H1 (cell line): ENCODE measurements around the gene SPATS2L. TPM values are rescaled to one million over a fixed set of nuclear protein-coding genes. Genes with fewer than 3 reads are reported as not detected.

Experiments
- CTCF ChIA-PET: fragments of 300-600 bp; sonication (Branson Sonifier 250); formaldehyde crosslinking; loops from one replicate; lab custom pipeline; 2021; ENCODE audit not compliant: partially characterized antibody; lab: Charles Lee
- POLR2A ChIA-PET: fragments of 300-600 bp; sonication (Branson Sonifier 250); formaldehyde crosslinking; loops from one replicate; lab custom pipeline; 2021; ENCODE audit warnings: inconsistent platforms; ENCODE audit not compliant: partially characterized antibody; lab: Charles Lee
- DNase-seq, 2 experiments: peaks; one replicate each; pipeline versions ENCODE4 v3.0.0 to v3.0.0-alpha.2; 2010 to 2022; ENCODE audit warnings: low spot score in 2 of 2, low read depth in 1 of 2, mixed read lengths in 1 of 2
- FAIRE-seq: peaks from 2 replicates; lab custom pipeline; 2011; peaks lifted over from hg19 to GRCh38; lab: Jason Lieb, UNC
- H2AFZ ChIP-seq: 2 replicates; pipeline ENCODE4 v1.8.1; 2012; ENCODE audit warnings: low read length, inconsistent platforms
- H2AK5ac ChIP-seq: 2 replicates; pipeline ENCODE4 v1.6.1; 2013; ENCODE audit warnings: low read depth, low read length
- H2BK120ac ChIP-seq: replicated peaks from 2 replicates; pipeline ENCODE3; 2013; ENCODE audit warnings: low read depth, low read length, inconsistent platforms
- H2BK12ac ChIP-seq: 2 replicates; pipeline ENCODE4 v1.6.1; 2013; ENCODE audit warnings: low read depth, low read length
- H2BK15ac ChIP-seq: 2 replicates; pipeline ENCODE4 v1.6.1; 2013; ENCODE audit warnings: low read length
- H2BK20ac ChIP-seq: 2 replicates; pipeline ENCODE4 v1.6.1; 2013; ENCODE audit warnings: low read length
- H2BK5ac ChIP-seq: 2 replicates; pipeline ENCODE4 v1.6.1; 2013; ENCODE audit warnings: low read depth, low read length
- H3K14ac ChIP-seq: 2 replicates; pipeline ENCODE4 v1.6.1; 2013; ENCODE audit warnings: inconsistent platforms; ENCODE audit not compliant: insufficient read length
- H3K18ac ChIP-seq: 2 replicates; pipeline ENCODE4 v1.6.1; 2013; ENCODE audit warnings: low read length; ENCODE audit errors: extremely low read depth
- H3K23ac ChIP-seq: 2 replicates; pipeline ENCODE4 v1.6.1; 2013; ENCODE audit warnings: inconsistent platforms; ENCODE audit not compliant: insufficient read length
- H3K23me2 ChIP-seq: 2 replicates; pipeline ENCODE4 v1.6.1; 2013; ENCODE audit warnings: low read depth, low read length
- H3K27ac ChIP-seq: 2 replicates; pipeline ENCODE4 v1.6.1; 2011; ENCODE audit warnings: low read depth, low read length, inconsistent platforms
- H3K27me3 ChIP-seq, 4 experiments: replicated peaks in 1 of 4; 1 replicate in 1 of 4; 2 replicates in 3 of 4; pipeline versions ENCODE4 v1.6.1 to v1.8.1; 2011 to 2013; ENCODE audit warnings: low read length in 3 of 4, mild to moderate bottlenecking in 3 of 4, inconsistent platforms in 2 of 4, mixed read lengths in 2 of 4, moderate library complexity in 1 of 4; ENCODE audit not compliant: control insufficient read depth in 3 of 4, insufficient read depth in 3 of 4; ENCODE audit errors: extremely low read depth in 1 of 4
- H3K36me3 ChIP-seq, 4 experiments: 2 replicates each; pipeline versions ENCODE4 v1.6.1 to v1.8.1; 2011 to 2013; ENCODE audit warnings: mild to moderate bottlenecking in 4 of 4, low read length in 3 of 4, moderate library complexity in 2 of 4, control low read depth in 1 of 4, inconsistent platforms in 1 of 4; ENCODE audit not compliant: insufficient read depth in 4 of 4, control insufficient read depth in 2 of 4
- H3K4ac ChIP-seq: replicated peaks from 2 replicates; pipeline ENCODE3; 2013; ENCODE audit warnings: low read length, low read depth, mixed read lengths, inconsistent platforms; ENCODE audit not compliant: insufficient read length
- H3K4me1 ChIP-seq, 4 experiments: replicated peaks in 1 of 4; 1 replicate in 1 of 4; 2 replicates in 3 of 4; pipeline versions ENCODE4 v1.6.1 to v1.8.1; 2011 to 2013; ENCODE audit warnings: low read length in 3 of 4, inconsistent platforms in 2 of 4, mixed read lengths in 1 of 4; ENCODE audit not compliant: insufficient read depth in 4 of 4, control insufficient read depth in 3 of 4
- H3K4me2 ChIP-seq, 2 experiments: 2 replicates each; pipeline versions ENCODE4 v1.6.1 to v1.8.1; 2011 to 2013; ENCODE audit warnings: low read depth in 2 of 2, low read length in 2 of 2, control low read depth in 1 of 2, inconsistent platforms in 1 of 2, mild to moderate bottlenecking in 1 of 2; ENCODE audit not compliant: insufficient read depth in 1 of 2
- H3K4me3 ChIP-seq, 4 experiments: fragments of 200-600, 300-600 bp in 1 of 4; sonication (generic), shearing (Covaris generic), sonication (Bioruptor Twin) in 1 of 4; 2 replicates each; pipeline versions ENCODE4 v1.5.1 to v1.8.1; 2011 to 2016; ENCODE audit warnings: low read length in 4 of 4, low read depth in 3 of 4, control low read depth in 2 of 4, inconsistent platforms in 2 of 4, mild to moderate bottlenecking in 2 of 4, mixed read lengths in 1 of 4, moderate library complexity in 1 of 4; ENCODE audit not compliant: insufficient read depth in 2 of 4; ENCODE audit errors: extremely low read depth in 1 of 4
- H3K56ac ChIP-seq: replicated peaks from 2 replicates; pipeline ENCODE3; 2013; ENCODE audit warnings: low read depth, mild to moderate bottlenecking, mixed read lengths, low read length, inconsistent platforms; ENCODE audit not compliant: insufficient read length
- H3K79me1 ChIP-seq: 2 replicates; pipeline ENCODE4 v1.6.1; 2013; ENCODE audit warnings: low read depth, low read length, control low read depth
- H3K79me2 ChIP-seq, 2 experiments: 2 replicates each; pipeline versions ENCODE4 v1.6.1 to v1.8.1; 2012 to 2013; ENCODE audit warnings: low read length in 2 of 2, mild to moderate bottlenecking in 2 of 2, inconsistent platforms in 1 of 2; ENCODE audit not compliant: insufficient read depth in 2 of 2, control insufficient read depth in 1 of 2
- H3K9ac ChIP-seq, 4 experiments: replicated peaks in 1 of 4; 1 replicate in 1 of 4; 2 replicates in 3 of 4; pipeline versions ENCODE4 v1.6.1 to v1.8.1; 2011 to 2013; ENCODE audit warnings: low read depth in 3 of 4, low read length in 3 of 4, control low read depth in 2 of 4, mild to moderate bottlenecking in 2 of 4, moderate library complexity in 2 of 4, inconsistent platforms in 1 of 4; ENCODE audit errors: extremely low read depth in 1 of 4
- H3K9me3 ChIP-seq, 2 experiments: 2 replicates each; pipeline versions ENCODE4 v1.6.1 to v1.8.1; 2012 to 2013; ENCODE audit warnings: mild to moderate bottlenecking in 2 of 2, moderate library complexity in 2 of 2, control low read depth in 1 of 2, inconsistent platforms in 1 of 2, low read depth in 1 of 2, low read length in 1 of 2, mixed read lengths in 1 of 2; ENCODE audit not compliant: insufficient read depth in 2 of 2
- H4K20me1 ChIP-seq, 2 experiments: replicated peaks in 1 of 2; 2 replicates each; pipeline versions ENCODE3 to v1.8.1; 2011 to 2013; ENCODE audit warnings: inconsistent platforms in 2 of 2, low read length in 2 of 2, mild to moderate bottlenecking in 1 of 2; ENCODE audit not compliant: insufficient read depth in 2 of 2, control insufficient read depth in 1 of 2
- H4K5ac ChIP-seq: 2 replicates; pipeline ENCODE4 v1.6.1; 2013; ENCODE audit warnings: low read length, low read depth, mixed read lengths, inconsistent platforms; ENCODE audit not compliant: insufficient read length
- H4K8ac ChIP-seq: 2 replicates; pipeline ENCODE4 v1.8.0; 2013; ENCODE audit warnings: mild to moderate bottlenecking, moderate library complexity, low read length, inconsistent platforms; ENCODE audit not compliant: insufficient read depth; ENCODE audit errors: extremely low read depth
- H4K91ac ChIP-seq: replicated peaks from 2 replicates; pipeline ENCODE3; 2013; ENCODE audit warnings: low read length, mixed read lengths, inconsistent platforms; ENCODE audit not compliant: insufficient read length
- ASH2L ChIP-seq: fragments of 200-600, 300-600 bp; sonication (generic); IDR thresholded peaks from one replicate; pipeline ENCODE4 v1.7.1; 2017; ENCODE audit warnings: low read length
- BACH1 ChIP-seq: IDR thresholded peaks from 2 replicates; pipeline ENCODE4 v1.6.1; 2012; ENCODE audit warnings: low read length, improper control_type of control experiment
- EP300 ChIP-seq, 2 experiments: IDR thresholded peaks; 1 replicate in 1 of 2; 2 replicates in 1 of 2; pipeline ENCODE4 v1.6.1; 2011 to 2012; ENCODE audit warnings: low read depth in 2 of 2, low read length in 2 of 2, mild to moderate bottlenecking in 2 of 2, borderline replicate concordance in 1 of 2, inconsistent platforms in 1 of 2, moderate library complexity in 1 of 2
- FOSL1 ChIP-seq: IDR thresholded peaks from 2 replicates; pipeline ENCODE4 v1.6.1; 2011; ENCODE audit warnings: mild to moderate bottlenecking, low read depth, low read length, moderate library complexity; ENCODE audit not compliant: insufficient read depth
- GABPA ChIP-seq: IDR thresholded peaks from 2 replicates; pipeline ENCODE4 v1.6.1; 2011; ENCODE audit warnings: mild to moderate bottlenecking, low read length, moderate library complexity, borderline replicate concordance; ENCODE audit not compliant: insufficient read depth
- HDAC6 ChIP-seq: IDR thresholded peaks from one replicate; pipeline ENCODE4 v1.7.1; 2012; ENCODE audit warnings: low read depth, mild to moderate bottlenecking, inconsistent platforms, low read length, moderate library complexity
- JUN ChIP-seq: IDR thresholded peaks from 2 replicates; pipeline ENCODE4 v1.6.1; 2011; ENCODE audit warnings: low read depth, mild to moderate bottlenecking, improper control_type of control experiment, low read length
- NANOG ChIP-seq: IDR thresholded peaks from 2 replicates; pipeline ENCODE4 v1.6.1; 2011; ENCODE audit warnings: low read length, low read depth, mild to moderate bottlenecking, inconsistent platforms; ENCODE audit not compliant: insufficient read depth, poor library complexity, severe bottlenecking
- RFX5 ChIP-seq: IDR thresholded peaks from 2 replicates; pipeline ENCODE4 v1.6.1; 2011; ENCODE audit warnings: low read depth, low read length, improper control_type of control experiment, borderline replicate concordance
- SIX5 ChIP-seq: IDR thresholded peaks from 2 replicates; pipeline ENCODE4 v1.6.1; 2011; ENCODE audit warnings: mild to moderate bottlenecking, low read depth, low read length
- SP2 ChIP-seq: IDR thresholded peaks from 2 replicates; pipeline ENCODE4 v1.6.1; 2012; ENCODE audit warnings: mild to moderate bottlenecking, low read length, inconsistent platforms
- TAF7 ChIP-seq: optimal IDR thresholded peaks from 2 replicates; pipeline ENCODE3; 2011; ENCODE audit warnings: low read depth, mild to moderate bottlenecking, inconsistent platforms, low read length, moderate library complexity, borderline replicate concordance
- WGBS, 2 experiments: shearing (Covaris generic) in 1 of 2; methylation state at CpG; one replicate each; pipeline versions ENCODE4 v1.1.6 to v1.1.7; 2013 to 2015; ENCODE audit warnings: low lambda C conversion rate in 2 of 2, mixed read lengths in 2 of 2, inconsistent platforms in 1 of 2, low coverage in 1 of 2, missing lambda C conversion rate in 1 of 2; ENCODE audit not compliant: insufficient replicate concordance in 2 of 2, insufficient coverage in 1 of 2, insufficient read length in 1 of 2; ENCODE audit errors: extremely low coverage in 1 of 2, missing lambda C conversion rate in 1 of 2; 5-methylcytosine and 5-hydroxymethylcytosine counted together
- polyA plus RNA-seq, 7 experiments: library from polyadenylated mRNA; depleted of rRNA in 3 of 7; stranded (reverse) in 5 of 7; unstranded in 2 of 7; fragments of >200 nt in 5 of 7; fragments of 200-250 nt in 2 of 7; gene quantifications; 1 replicate in 5 of 7; 2 replicates in 1 of 7; 4 replicates in 1 of 7; pipeline versions ENCODE4 v1.2.1 to v1.2.3, GENCODE V29; 2011 to 2013; ENCODE audit warnings: missing spikeins in 2 of 7, mixed read lengths in 2 of 7
- total RNA-seq: library from RNA; stranded (reverse); fragmentation: NEBNext Ultra II Directional; extraction: Animal tissue kit (Norgen Biotek cat#: 25700); gene quantifications from 2 replicates; pipeline ENCODE4 v1.2.1, GENCODE V29; 2021

The SPATS2L gene
- total and polyA plus RNA-seq, 2 of the 8 experiments (the other 6 are each of a cell fraction or from before 2014, with no cell fraction given) = 67.3 to 189 TPM

- ChIA-PET POLR2A (no interaction called here), CTCF (interaction anchor here (0.6 kb wide), 1 partner anchor 636 kb away, joined by 3 read pairs; no protein-coding TSS in a partner anchor)
- H3K4me1 ChIP-seq = peaks cover 0 to 3% (median 2%) of the 10 kb centered on the region in 4 experiments; a peak in 2 of 7 replicates
- 86% methylated on average over 3 of the region's 3 CpGs; no CpG with 5 or more reads in 1 of the 2 experiments for WGBS, 2 experiments
- peaks cover 7% of the 10 kb centered on the region for H3K23me2 ChIP-seq
- H3K56ac ChIP-seq = no peak overlapping the region
- no peak overlapping the region for H2AK5ac ChIP-seq
- H4K20me1 ChIP-seq = no peaks in the 10 kb centered on the region
- H3K9ac ChIP-seq = no peak overlapping the region
- peaks cover 3 to 21% of the 10 kb centered on the region in 2 experiments; a peak in 3 of 4 replicates for H3K79me2 ChIP-seq
- no peak overlapping the region for H2BK12ac ChIP-seq
- H3K27me3 ChIP-seq = peaks cover 0 to 2% (median 0%) of the 10 kb centered on the region in 4 experiments; a peak in 1 of 7 replicates
- no peak overlapping the region for H3K23ac ChIP-seq
- H4K8ac ChIP-seq = no peak overlapping the region
- no peak for FAIRE-seq
- H3K4ac ChIP-seq = no peak overlapping the region
- H4K5ac ChIP-seq = no peak overlapping the region
- no peak overlapping the region for H2BK5ac ChIP-seq
- no peak for DNase-seq
- no peak overlapping the region for H2AFZ ChIP-seq
- H3K4me3 ChIP-seq = no peak overlapping the region
- H2BK20ac ChIP-seq = no peak overlapping the region
- H3K14ac ChIP-seq = no peak overlapping the region
- no peaks in the 10 kb centered on the region for H3K9me3 ChIP-seq
- no peak overlapping the region for H2BK120ac ChIP-seq
- H3K18ac ChIP-seq = no peak overlapping the region
- TF ChIP-seq TAF7 (no peak), SIX5 (no peak), GABPA (no peak), BACH1 (no peak), ASH2L (no peak), SP2 (no peak), JUN (no peak), RFX5 (no peak), NANOG (no peak), FOSL1 (no peak), EP300 (IDR thresholded peaks at IDR 0.05; ENCODE audit: borderline replicate concordance in 1 of 2, low read depth in 2 of 2, low read length in 2 of 2) (no peak), HDAC6 (no peak)
- H3K79me1 ChIP-seq = no peaks in the 10 kb centered on the region
- H3K36me3 ChIP-seq = no peaks in the 10 kb centered on the region
- no peak overlapping the region for H3K4me2 ChIP-seq
- H3K27ac ChIP-seq = no peak overlapping the region
- no peak overlapping the region for H2BK15ac ChIP-seq
- no peak overlapping the region for H4K91ac ChIP-seq
Observed at GRCh38 chr2:200301953-200302858, 4.3 kb upstream of the SPATS2L start.
